OCI-LY7 (cell line): ENCODE data around the gene GNG7. TPM values are rescaled to one million over a fixed set of nuclear protein-coding genes. Genes with fewer than 3 reads are reported as not detected.

Experiments
- BruUV-seq: library from RNA; stranded (reverse); fragments of 400-500 nt; replicated peaks from 2 replicates; lab custom pipeline; 2021; lab: Mats Ljungman, UMichigan
- CTCF ChIA-PET: fragments of 300-600 bp; sonication (Branson Sonifier 250); formaldehyde crosslinking; loops from one replicate; lab custom pipeline; 2022; ENCODE audit warnings: antibody characterized with exemption; ENCODE audit not compliant: unreplicated experiment; lab: Charles Lee
- POLR2A ChIA-PET: fragments of 300-600 bp; sonication (Branson Sonifier 250); formaldehyde crosslinking; loops from one replicate; lab custom pipeline; 2022; ENCODE audit warnings: antibody characterized with exemption; lab: Charles Lee
- DNase-seq: peaks from one replicate; pipeline ENCODE4 v3.0.0-alpha.2; 2015; ENCODE audit warnings: low spot score
- H2AFZ ChIP-seq: fragments of 200-600 bp; sonication (generic), shearing (Covaris generic); 2 replicates; pipeline ENCODE4 v1.6.1; 2014; ENCODE audit warnings: mild to moderate bottlenecking, antibody characterized with exemption, low read length, moderate library complexity
- H3K27ac ChIP-seq: fragments of 200-600 bp; sonication (generic); 2 replicates; pipeline ENCODE4 v1.5.1; 2014; ENCODE audit warnings: mixed run types, low read depth, mild to moderate bottlenecking, moderate library complexity, low read length, inconsistent platforms; ENCODE audit not compliant: poor library complexity, severe bottlenecking
- H3K36me3 ChIP-seq: fragments of 200-600 bp; sonication (generic); 2 replicates; pipeline ENCODE4 v1.6.1; 2014; ENCODE audit warnings: mild to moderate bottlenecking, antibody characterized with exemption, low read length, moderate library complexity, mixed read lengths; ENCODE audit not compliant: insufficient read depth
- H3K4me1 ChIP-seq: fragments of 200-600 bp; sonication (generic); 2 replicates; pipeline ENCODE4 v1.5.1; 2014; ENCODE audit warnings: mild to moderate bottlenecking, low read length; ENCODE audit not compliant: insufficient read depth, poor library complexity, severe bottlenecking
- H3K4me2 ChIP-seq: fragments of 200-600 bp; sonication (generic); 2 replicates; pipeline ENCODE4 v1.6.1; 2014; ENCODE audit warnings: mild to moderate bottlenecking, low read length
- H3K4me3 ChIP-seq: fragments of 200-600 bp; sonication (generic); 2 replicates; pipeline ENCODE4 v1.5.1; 2014; ENCODE audit warnings: mild to moderate bottlenecking, low read depth, low read length; ENCODE audit not compliant: poor library complexity, severe bottlenecking
- H3K79me2 ChIP-seq: fragments of 200-600 bp; sonication (generic); 2 replicates; pipeline ENCODE4 v1.6.1; 2016; ENCODE audit warnings: low read depth, mild to moderate bottlenecking, low read length, moderate library complexity, mixed read lengths; ENCODE audit not compliant: insufficient read depth
- H3K9me2 ChIP-seq: fragments of 200-600 bp; sonication (generic); 2 replicates; pipeline ENCODE4 v1.6.1; 2016; ENCODE audit warnings: mild to moderate bottlenecking, low read length, mixed read lengths; ENCODE audit not compliant: insufficient read depth
- H3K9me3 ChIP-seq: fragments of 200-600 bp; sonication (generic); 2 replicates; pipeline ENCODE4 v1.6.1; 2014; ENCODE audit warnings: mild to moderate bottlenecking, mixed run types, low read length, mixed read lengths
- H4K20me1 ChIP-seq: fragments of 200-600 bp; sonication (generic); 2 replicates; pipeline ENCODE4 v1.6.1; 2014; ENCODE audit warnings: mild to moderate bottlenecking, antibody characterized with exemption, low read length, moderate library complexity, mixed read lengths; ENCODE audit not compliant: insufficient read depth
- EZH2phosphoT487 ChIP-seq: fragments of 200-600 bp; sonication (generic); IDR thresholded peaks from 2 replicates; pipeline ENCODE4 v1.6.1; 2018; ENCODE audit warnings: low read depth, borderline replicate concordance, mild to moderate bottlenecking, mixed run types, antibody characterized with exemption, low read length, moderate library complexity, mixed read lengths
- intact Hi-C: fragments of 100-400 bp; cut with micrococcal nuclease; formaldehyde crosslinking; loops from one replicate; pipeline ENCODE4 v1.10.0; 2022; ENCODE audit not compliant: unreplicated experiment
- total RNA-seq, 2 experiments: library from RNA; depleted of rRNA in 1 of 2; stranded (reverse); fragments of >200 nt in 1 of 2; shearing (Covaris generic) in 1 of 2; gene quantifications; 2 replicates each; pipeline ENCODE4 v1.2.3, GENCODE V29; 2014 to 2022
- TF ChIP-seq, protein P1 (sequence below): fragments of 200-600 bp; sonication (generic); conservative IDR thresholded peaks from 2 replicates; pipeline ENCODE4 v1.5.1; 2014; ENCODE audit warnings: mild to moderate bottlenecking, antibody characterized with exemption, low read length, moderate library complexity, mixed read lengths

The GNG7 gene
- total RNA-seq, 2 experiments from 2014 or later, result 13.9 to 15.3 TPM

GRCh38 chr19:2711875-2712205 is 9.3 kb upstream of the GNG7 start:
- Histone ChIP-seq H3K4me2 (no peak overlapping the region), H3K36me3 (no peaks in the 10 kb centered on the region), H2AFZ (no peak overlapping the region), H3K9me2 (no peaks in the 10 kb centered on the region), H4K20me1 (no peaks in the 10 kb centered on the region), H3K4me1 (peaks cover 26% of the 10 kb centered on the region), H3K4me3 (no peak overlapping the region), H3K79me2 (no peaks in the 10 kb centered on the region), H3K9me3 (0 out of 2 replicates have a peak, but pooled peaks cover 7% of the 10 kb centered on the region), H3K27ac (no peak overlapping the region)
- intact Hi-C loops, result no loop called here
- CTCF ChIA-PET, result interaction anchor here (0.6 kb wide), 1 partner anchor 171 kb away, joined by 10 read pairs; no protein-coding TSS in a partner anchor
- no TSS peak for BruUV-seq
- no peak for DNase-seq
- TF ChIP-seq EZH2phosphoT487, result no peak
- TF ChIP-seq, protein P1, sequence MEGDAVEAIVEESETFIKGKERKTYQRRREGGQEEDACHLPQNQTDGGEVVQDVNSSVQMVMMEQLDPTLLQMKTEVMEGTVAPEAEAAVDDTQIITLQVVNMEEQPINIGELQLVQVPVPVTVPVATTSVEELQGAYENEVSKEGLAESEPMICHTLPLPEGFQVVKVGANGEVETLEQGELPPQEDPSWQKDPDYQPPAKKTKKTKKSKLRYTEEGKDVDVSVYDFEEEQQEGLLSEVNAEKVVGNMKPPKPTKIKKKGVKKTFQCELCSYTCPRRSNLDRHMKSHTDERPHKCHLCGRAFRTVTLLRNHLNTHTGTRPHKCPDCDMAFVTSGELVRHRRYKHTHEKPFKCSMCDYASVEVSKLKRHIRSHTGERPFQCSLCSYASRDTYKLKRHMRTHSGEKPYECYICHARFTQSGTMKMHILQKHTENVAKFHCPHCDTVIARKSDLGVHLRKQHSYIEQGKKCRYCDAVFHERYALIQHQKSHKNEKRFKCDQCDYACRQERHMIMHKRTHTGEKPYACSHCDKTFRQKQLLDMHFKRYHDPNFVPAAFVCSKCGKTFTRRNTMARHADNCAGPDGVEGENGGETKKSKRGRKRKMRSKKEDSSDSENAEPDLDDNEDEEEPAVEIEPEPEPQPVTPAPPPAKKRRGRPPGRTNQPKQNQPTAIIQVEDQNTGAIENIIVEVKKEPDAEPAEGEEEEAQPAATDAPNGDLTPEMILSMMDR, result no peak
- POLR2A ChIA-PET, result no interaction called here

GRCh38 chr19:2711172-2711874 is 8.8 kb upstream of the GNG7 start:
- Histone ChIP-seq H3K4me2 (peak overlapping the region; percentile 62), H3K9me2 (no peaks in the 10 kb centered on the region), H3K4me3 (peak overlapping the region; percentile 34), H3K4me1 (peaks cover 26% of the 10 kb centered on the region), H4K20me1 (no peaks in the 10 kb centered on the region), H2AFZ (peak overlapping the region; percentile 52; the same call in 1 of the 2 replicates), H3K36me3 (no peaks in the 10 kb centered on the region), H3K79me2 (no peaks in the 10 kb centered on the region), H3K9me3 (0 out of 2 replicates have a peak, but pooled peaks cover 7% of the 10 kb centered on the region), H3K27ac (peak overlapping the region; percentile 61)
- DNase-seq, result peak; percentile 48
- ChIA-PET POLR2A (interaction anchor here (0.6 kb wide), 2 partner anchors 254 to 355 kb away, joined by 3 read pairs; partner anchors contain the start of gene LMNB2), CTCF (interaction anchor here (0.7 kb wide), 1 partner anchor 16 kb away, joined by 4 read pairs; no protein-coding TSS in a partner anchor)
- TF ChIP-seq, protein P1, result no peak
- TF ChIP-seq EZH2phosphoT487, result no peak
- intact Hi-C loops, result no loop called here
- no TSS peak for BruUV-seq

DNA sequence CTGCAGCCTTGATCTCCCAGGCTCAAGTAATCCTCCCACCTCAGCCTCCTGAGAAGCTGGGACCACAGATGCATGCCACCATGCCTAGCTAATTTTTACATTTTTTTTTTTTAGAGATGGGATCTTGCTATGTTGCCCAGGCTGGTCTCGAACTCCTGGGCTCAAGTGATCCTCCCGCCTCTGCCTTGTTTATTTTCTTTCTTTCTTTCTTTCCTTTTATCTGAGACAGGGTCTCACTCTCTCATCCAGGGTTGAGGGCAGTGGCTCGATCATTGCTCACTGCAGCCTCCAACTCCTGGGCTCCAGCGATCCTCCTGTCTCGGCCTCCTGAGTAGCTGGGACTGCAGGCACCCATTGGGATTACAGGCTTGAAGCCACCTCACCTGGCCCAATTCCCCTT is 3.8 kb upstream of the GNG7 start:
- Histone ChIP-seq H3K9me2 (no peaks in the 10 kb centered on the region), H4K20me1 (peaks cover 4% of the 10 kb centered on the region; the same call in 1 of the 2 replicates), H3K36me3 (no peaks in the 10 kb centered on the region), H2AFZ (no peak overlapping the region), H3K4me3 (no peak overlapping the region), H3K4me1 (peaks cover 32% of the 10 kb centered on the region), H3K9me3 (no peaks in the 10 kb centered on the region), H3K4me2 (no peak overlapping the region), H3K27ac (no peak overlapping the region), H3K79me2 (no peaks in the 10 kb centered on the region)
- POLR2A ChIA-PET, result no interaction called here
- CTCF ChIA-PET, result no interaction called here
- TF ChIP-seq, protein P1, result no peak
- no peak for TF ChIP-seq EZH2phosphoT487
- intact Hi-C loops, result no loop called here
- no peak for DNase-seq
- no TSS peak for BruUV-seq
